ENCODE data around the gene CCDC154.
"Not testable (repeated sequence)": the region's sequence is repeated elsewhere in the genome, so short reads cannot be mapped to it uniquely, and the experiment has no call there.

The CCDC154 gene

DNA sequence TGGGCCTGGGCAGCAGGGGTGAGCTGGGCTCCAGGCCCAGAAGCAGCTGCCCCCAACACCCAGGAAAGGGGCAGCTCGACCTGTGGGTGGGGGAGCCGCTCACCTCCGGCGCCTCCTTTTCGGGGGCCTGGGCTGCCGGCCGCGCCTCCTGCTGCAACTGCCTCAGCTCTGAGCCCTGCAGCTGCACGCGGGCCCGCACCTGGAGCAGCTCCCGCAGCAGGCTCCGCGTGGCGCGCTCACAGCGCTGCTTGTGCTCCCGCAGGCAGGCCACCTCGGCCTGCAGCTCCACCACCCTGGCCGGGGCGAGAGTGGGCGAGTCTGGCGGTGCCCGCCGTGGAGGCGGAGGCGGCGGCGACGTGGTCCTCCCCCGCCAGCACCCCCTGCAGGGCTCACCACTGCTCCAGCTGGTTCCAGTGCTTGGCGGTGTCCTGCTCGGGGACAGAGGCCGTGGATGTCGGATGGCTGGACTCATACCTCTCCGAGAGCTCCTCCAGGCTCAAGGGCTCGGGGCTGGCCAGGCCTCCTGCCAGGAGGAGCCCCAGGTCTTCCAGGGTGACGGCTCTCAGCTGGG lies 868 bp downstream of the CCDC154 start:
- Histone ChIP-seq H3K27me3 (ENCODE audit: low read depth, low read length) (no peaks in the 10 kb centered on the region), H3K4me1 (ENCODE audit: control insufficient read depth in 1 of 2, insufficient read depth in 2 of 2, low read length in 2 of 2) (no peaks in the 10 kb centered on the region), H3K27ac (ENCODE audit: low read length) (no peak overlapping the region), H3K9me3 (ENCODE audit: control insufficient read depth in 1 of 2, low read length in 2 of 2) (no peaks in the 10 kb centered on the region), H3K4me3 (ENCODE audit: low read depth in 1 of 2, low read length in 2 of 2) (no peak overlapping the region), H3K36me3 (ENCODE audit: control insufficient read depth in 1 of 2, insufficient read depth in 2 of 2, low read length in 2 of 2) (peaks cover 0 to 31% of the 10 kb centered on the region in 2 donors)

DNA sequence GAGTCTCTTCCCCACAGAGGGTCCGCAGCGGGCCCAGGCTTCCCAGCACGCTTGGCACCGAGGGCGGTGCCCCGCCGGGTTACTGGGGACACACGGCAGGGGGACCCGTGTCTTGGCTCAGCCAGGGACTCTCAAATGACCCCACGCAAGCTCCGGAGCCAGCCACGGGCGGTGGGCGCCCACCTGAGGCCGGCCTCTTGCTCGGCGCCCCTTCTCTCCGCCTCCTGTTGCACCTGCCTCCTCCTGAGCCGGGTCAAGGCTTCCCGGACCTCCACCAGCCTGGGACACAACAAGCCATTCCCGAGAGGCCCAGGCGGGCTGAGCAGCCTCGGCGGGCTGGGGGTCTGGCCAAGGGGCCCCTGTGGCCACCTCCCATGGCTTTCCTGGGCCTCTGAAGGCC lies 1.7 kb downstream of the CCDC154 start:
- Histone ChIP-seq H3K36me3 (ENCODE audit: control insufficient read depth in 1 of 2, insufficient read depth in 2 of 2, low read length in 2 of 2) (peaks cover 0 to 24% of the 10 kb centered on the region in 2 donors), H3K4me1 (ENCODE audit: control insufficient read depth in 1 of 2, insufficient read depth in 2 of 2, low read length in 2 of 2) (no peaks in the 10 kb centered on the region), H3K27ac (ENCODE audit: low read length) (no peak overlapping the region), H3K27me3 (ENCODE audit: low read depth, low read length) (no peaks in the 10 kb centered on the region), H3K4me3 (ENCODE audit: low read depth in 1 of 2, low read length in 2 of 2) (no peak overlapping the region), H3K9me3 (ENCODE audit: control insufficient read depth in 1 of 2, low read length in 2 of 2) (no peaks in the 10 kb centered on the region)

GRCh38 chr16:1441391-1441829 lies 2.9 kb downstream of the CCDC154 start:
- no peak overlapping the region for H3K4me3 ChIP-seq (ENCODE audit: low read depth in 1 of 2, low read length in 2 of 2)
- H3K27ac ChIP-seq (ENCODE audit: low read length): no peak overlapping the region
- H3K4me1 ChIP-seq (ENCODE audit: control insufficient read depth in 1 of 2, insufficient read depth in 2 of 2, low read length in 2 of 2): no peaks in the 10 kb centered on the region
- peaks cover 0 to 11% of the 10 kb centered on the region in 2 donors for H3K36me3 ChIP-seq (ENCODE audit: control insufficient read depth in 1 of 2, insufficient read depth in 2 of 2, low read length in 2 of 2)
- no peaks in the 10 kb centered on the region for H3K9me3 ChIP-seq (ENCODE audit: control insufficient read depth in 1 of 2, low read length in 2 of 2)
- H3K27me3 ChIP-seq (ENCODE audit: low read depth, low read length): no peaks in the 10 kb centered on the region

GRCh38 chr16:1439699-1440074 lies 4.7 kb downstream of the CCDC154 start:
- H3K4me3 ChIP-seq (ENCODE audit: low read depth in 1 of 2, low read length in 2 of 2); H3K4me1 ChIP-seq (ENCODE audit: control insufficient read depth in 1 of 2, insufficient read depth in 2 of 2, low read length in 2 of 2); H3K9me3 ChIP-seq (ENCODE audit: control insufficient read depth in 1 of 2, low read length in 2 of 2); H3K36me3 ChIP-seq (ENCODE audit: control insufficient read depth in 1 of 2, insufficient read depth in 2 of 2, low read length in 2 of 2); H3K27me3 ChIP-seq (ENCODE audit: low read depth, low read length); H3K27ac ChIP-seq (ENCODE audit: low read length): not testable (repeated sequence)

DNA sequence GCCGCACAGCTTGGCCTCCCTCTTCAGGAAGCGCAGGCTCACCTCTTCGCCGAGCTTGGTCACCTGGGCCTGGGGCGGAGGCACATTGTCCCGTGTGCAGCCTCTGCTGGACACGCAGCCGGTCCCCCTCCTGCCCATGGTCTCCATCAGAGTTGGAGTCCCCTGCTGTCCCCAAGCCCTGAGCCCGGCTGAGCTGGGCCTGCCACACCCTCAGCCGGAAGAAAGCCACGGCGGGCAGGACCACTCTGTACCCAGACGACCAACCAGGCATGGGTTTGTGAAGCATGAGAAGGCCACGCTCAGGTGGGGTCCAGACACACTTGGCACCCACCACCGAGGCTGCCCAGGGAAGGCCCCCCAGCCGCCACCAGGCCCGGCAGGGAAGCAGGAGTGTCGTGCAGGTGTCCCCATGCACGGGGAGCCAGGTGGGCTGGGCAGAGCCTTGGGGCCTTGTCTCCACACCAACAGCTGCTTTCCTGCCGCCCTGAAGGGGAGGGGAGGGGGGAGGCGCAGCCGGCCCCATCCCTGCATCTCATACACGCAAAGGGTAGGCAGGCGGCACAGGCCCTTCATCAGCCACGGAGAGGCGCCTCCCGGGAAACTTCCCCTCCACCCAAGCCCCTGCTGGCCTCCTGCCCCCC lies 5.2 kb downstream of the CCDC154 start:
- Histone ChIP-seq H3K4me3 (ENCODE audit: low read depth in 1 of 2, low read length in 2 of 2) (no peak overlapping the region), H3K36me3 (ENCODE audit: control insufficient read depth in 1 of 2, insufficient read depth in 2 of 2, low read length in 2 of 2) (no peaks in the 10 kb centered on the region), H3K4me1 (ENCODE audit: control insufficient read depth in 1 of 2, insufficient read depth in 2 of 2, low read length in 2 of 2) (no peaks in the 10 kb centered on the region), H3K9me3 (ENCODE audit: control insufficient read depth in 1 of 2, low read length in 2 of 2) (no peaks in the 10 kb centered on the region), H3K27me3 (ENCODE audit: low read depth, low read length) (no peaks in the 10 kb centered on the region), H3K27ac (ENCODE audit: low read length) (no peak overlapping the region)

GRCh38 chr16:1438229-1439057 lies 5.9 kb downstream of the CCDC154 start:
- no peaks in the 10 kb centered on the region for H3K27me3 ChIP-seq (ENCODE audit: low read depth, low read length)
- no peaks in the 10 kb centered on the region for H3K36me3 ChIP-seq (ENCODE audit: control insufficient read depth in 1 of 2, insufficient read depth in 2 of 2, low read length in 2 of 2)
- H3K4me1 ChIP-seq (ENCODE audit: control insufficient read depth in 1 of 2, insufficient read depth in 2 of 2, low read length in 2 of 2): no peaks in the 10 kb centered on the region
- no peak overlapping the region for H3K4me3 ChIP-seq (ENCODE audit: low read depth in 1 of 2, low read length in 2 of 2)
- H3K27ac ChIP-seq (ENCODE audit: low read length): no peak overlapping the region
- H3K9me3 ChIP-seq (ENCODE audit: control insufficient read depth in 1 of 2, low read length in 2 of 2): no peaks in the 10 kb centered on the region

DNA sequence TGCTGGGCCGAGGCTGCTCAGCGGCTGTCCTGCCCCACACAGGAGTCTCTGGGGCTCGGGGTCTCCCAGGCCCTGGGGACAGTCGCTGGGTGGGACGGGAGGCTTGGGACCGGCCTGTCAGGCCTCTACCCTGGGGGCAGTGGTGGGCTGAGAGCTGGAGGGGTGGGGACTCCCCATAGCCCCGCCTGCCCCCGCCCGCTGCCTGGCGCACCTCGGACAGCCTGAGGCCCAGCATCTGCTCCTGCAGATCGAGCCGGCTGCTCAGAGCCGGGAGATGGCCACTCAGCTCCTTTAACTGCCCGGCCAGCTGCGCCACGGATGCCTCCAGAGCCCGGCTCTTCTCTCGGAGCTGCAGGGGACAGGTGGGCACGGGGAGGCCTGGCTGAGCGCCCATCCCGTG lies 6.8 kb downstream of the CCDC154 start:
- no peaks in the 10 kb centered on the region for H3K36me3 ChIP-seq (ENCODE audit: control insufficient read depth in 1 of 2, insufficient read depth in 2 of 2, low read length in 2 of 2)
- no peaks in the 10 kb centered on the region for H3K4me1 ChIP-seq (ENCODE audit: control insufficient read depth in 1 of 2, insufficient read depth in 2 of 2, low read length in 2 of 2)
- H3K27me3 ChIP-seq (ENCODE audit: low read depth, low read length): no peaks in the 10 kb centered on the region

DNA sequence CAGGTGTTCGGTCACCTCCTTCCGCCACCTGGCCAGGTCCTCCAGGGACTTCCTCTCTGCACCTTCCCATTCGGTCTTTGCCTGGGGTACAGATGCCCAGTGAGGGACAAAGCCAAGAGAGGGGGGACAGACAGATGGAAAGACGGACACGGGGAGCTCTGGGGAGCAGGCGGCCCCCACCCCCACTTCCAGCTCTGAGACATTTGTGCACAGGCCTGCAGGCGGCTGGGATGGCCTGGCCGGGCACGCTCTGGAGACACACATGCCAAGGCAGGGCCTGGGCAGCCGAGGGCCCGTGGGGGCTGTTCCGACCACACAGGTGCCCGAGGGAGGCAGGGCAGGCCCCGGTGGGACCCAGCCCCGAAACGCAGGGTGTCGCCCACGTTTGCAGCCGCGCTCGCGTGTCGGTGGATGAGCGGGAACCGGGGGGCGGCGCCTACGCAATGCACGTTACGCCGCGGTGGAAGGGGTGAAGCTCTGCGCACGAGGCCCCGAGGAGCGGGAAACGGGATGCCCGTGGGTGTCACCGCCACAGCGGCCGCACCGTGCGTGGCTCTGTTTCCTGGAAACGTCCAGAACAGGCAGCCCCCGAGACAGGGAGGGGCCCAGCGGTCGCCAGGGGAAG lies 7.5 kb downstream of the CCDC154 start:
- Histone ChIP-seq H3K9me3 (ENCODE audit: control insufficient read depth in 1 of 2, low read length in 2 of 2) (no peaks in the 10 kb centered on the region), H3K4me3 (ENCODE audit: low read depth in 1 of 2, low read length in 2 of 2) (no peak overlapping the region), H3K27me3 (ENCODE audit: low read depth, low read length) (no peaks in the 10 kb centered on the region), H3K27ac (ENCODE audit: low read length) (no peak overlapping the region), H3K36me3 (ENCODE audit: control insufficient read depth in 1 of 2, insufficient read depth in 2 of 2, low read length in 2 of 2) (no peaks in the 10 kb centered on the region), H3K4me1 (ENCODE audit: control insufficient read depth in 1 of 2, insufficient read depth in 2 of 2, low read length in 2 of 2) (no peaks in the 10 kb centered on the region)

More for the DNA sequence above, 6.8 kb downstream of the CCDC154 start:
- no peaks in the 10 kb centered on the region for H3K9me3 ChIP-seq (ENCODE audit: control insufficient read depth in 1 of 2, low read length in 2 of 2)
- no peak overlapping the region for H3K4me3 ChIP-seq (ENCODE audit: low read depth in 1 of 2, low read length in 2 of 2)
- H3K27ac ChIP-seq (ENCODE audit: low read length): no peak overlapping the region

GRCh38 chr16:1435921-1436697 lies 8.2 kb downstream of the CCDC154 start:
- H3K36me3 ChIP-seq (ENCODE audit: control insufficient read depth in 1 of 2, insufficient read depth in 2 of 2, low read length in 2 of 2): no peaks in the 10 kb centered on the region
- H3K4me1 ChIP-seq (ENCODE audit: control insufficient read depth in 1 of 2, insufficient read depth in 2 of 2, low read length in 2 of 2): no peaks in the 10 kb centered on the region
- no peaks in the 10 kb centered on the region for H3K27me3 ChIP-seq (ENCODE audit: low read depth, low read length)
- no peaks in the 10 kb centered on the region for H3K9me3 ChIP-seq (ENCODE audit: control insufficient read depth in 1 of 2, low read length in 2 of 2)
- no peak overlapping the region for H3K4me3 ChIP-seq (ENCODE audit: low read depth in 1 of 2, low read length in 2 of 2)
- H3K27ac ChIP-seq (ENCODE audit: low read length): no peak overlapping the region

DNA sequence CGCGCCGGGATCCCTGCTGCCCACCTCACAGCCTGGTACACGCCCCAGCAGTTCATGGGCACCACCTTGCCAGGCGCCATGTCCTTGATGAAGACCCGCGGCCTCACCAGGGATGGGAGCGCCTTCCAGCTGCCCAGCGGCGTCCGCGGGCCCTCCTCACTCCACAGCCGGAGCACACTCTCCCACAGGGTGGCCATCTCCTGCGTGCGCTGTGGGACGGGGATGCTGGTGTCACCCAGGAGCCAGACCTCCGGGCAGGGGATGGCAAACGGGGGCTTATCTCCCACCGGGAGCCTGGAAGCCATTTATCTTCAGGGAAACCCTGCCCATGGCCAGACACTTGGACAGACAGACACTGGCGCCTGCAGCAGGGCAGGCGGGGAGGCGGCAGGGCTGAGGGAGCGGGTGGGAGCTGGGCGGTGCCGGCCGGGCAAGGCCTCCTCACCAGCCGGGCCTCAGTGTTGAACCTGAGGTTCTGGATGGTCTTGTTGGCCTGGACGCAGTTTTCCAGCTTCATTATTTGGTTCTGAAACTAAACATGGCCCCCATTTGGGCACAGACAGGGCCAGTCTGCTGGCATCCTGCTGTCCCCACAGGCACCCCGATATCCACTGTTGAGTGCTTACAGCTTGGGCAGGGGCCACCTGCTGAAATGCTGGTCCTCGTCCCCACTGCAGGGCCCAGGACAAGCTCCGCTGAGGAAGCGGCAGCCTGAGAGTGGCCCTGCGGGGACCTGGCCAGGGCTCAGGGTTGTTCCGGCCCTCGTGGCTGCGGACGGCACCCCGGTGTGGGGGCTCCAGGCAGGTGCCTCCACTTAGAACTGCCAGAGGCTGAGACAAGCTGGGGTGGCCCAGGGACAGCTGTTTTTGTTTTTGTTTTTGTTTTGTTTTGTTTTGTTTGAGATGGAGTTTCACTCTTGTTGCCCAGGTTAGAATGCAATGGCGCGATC lies 9.4 kb downstream of the CCDC154 start:
- Histone ChIP-seq H3K27me3 (ENCODE audit: low read depth, low read length) (no peaks in the 10 kb centered on the region), H3K27ac (ENCODE audit: low read length) (no peak overlapping the region), H3K4me3 (ENCODE audit: low read depth in 1 of 2, low read length in 2 of 2) (no peak overlapping the region), H3K4me1 (ENCODE audit: control insufficient read depth in 1 of 2, insufficient read depth in 2 of 2, low read length in 2 of 2) (no peaks in the 10 kb centered on the region), H3K36me3 (ENCODE audit: control insufficient read depth in 1 of 2, insufficient read depth in 2 of 2, low read length in 2 of 2) (no peaks in the 10 kb centered on the region), H3K9me3 (ENCODE audit: control insufficient read depth in 1 of 2, low read length in 2 of 2) (no peaks in the 10 kb centered on the region)
